Mucosa of rectum (tissue), 2 donors: ENCODE data around the gene TSACC.

Experiments
- H3K27ac ChIP-seq, 2 donors: one replicate each; pipeline ENCODE4 v1.7.0; 2013; ENCODE audit warnings: inconsistent platforms in 2 of 2, low read depth in 2 of 2, low read length in 2 of 2
- H3K27me3 ChIP-seq, 2 donors: one replicate each; pipeline ENCODE4 v1.7.0; 2013; ENCODE audit warnings: low read length in 2 of 2; ENCODE audit not compliant: control insufficient read depth in 2 of 2, insufficient read depth in 2 of 2
- H3K36me3 ChIP-seq, 2 donors: one replicate each; pipeline ENCODE4 v1.7.0; 2013; ENCODE audit warnings: low read length in 2 of 2; ENCODE audit not compliant: control insufficient read depth in 2 of 2, insufficient read depth in 2 of 2
- H3K4me1 ChIP-seq, 2 donors: one replicate each; pipeline ENCODE4 v1.7.0; 2013; ENCODE audit warnings: low read length in 2 of 2, mild to moderate bottlenecking in 1 of 2; ENCODE audit not compliant: control insufficient read depth in 2 of 2, insufficient read depth in 2 of 2
- H3K4me3 ChIP-seq, 2 donors: one replicate each; pipeline ENCODE4 v1.7.0; 2013; ENCODE audit warnings: low read length in 2 of 2
- H3K9ac ChIP-seq, 2 donors: one replicate each; pipeline ENCODE4 v1.7.0; 2013; ENCODE audit warnings: low read length in 2 of 2, low read depth in 1 of 2, mild to moderate bottlenecking in 1 of 2
- H3K9me3 ChIP-seq, 2 donors: one replicate each; pipeline ENCODE4 v1.7.0; 2013; ENCODE audit warnings: low read length in 2 of 2; ENCODE audit not compliant: control insufficient read depth in 2 of 2
- donor health status: healthy.
- donor health status: Normal muscosa, but diverticular disease.

TSACC gene

DNA sequence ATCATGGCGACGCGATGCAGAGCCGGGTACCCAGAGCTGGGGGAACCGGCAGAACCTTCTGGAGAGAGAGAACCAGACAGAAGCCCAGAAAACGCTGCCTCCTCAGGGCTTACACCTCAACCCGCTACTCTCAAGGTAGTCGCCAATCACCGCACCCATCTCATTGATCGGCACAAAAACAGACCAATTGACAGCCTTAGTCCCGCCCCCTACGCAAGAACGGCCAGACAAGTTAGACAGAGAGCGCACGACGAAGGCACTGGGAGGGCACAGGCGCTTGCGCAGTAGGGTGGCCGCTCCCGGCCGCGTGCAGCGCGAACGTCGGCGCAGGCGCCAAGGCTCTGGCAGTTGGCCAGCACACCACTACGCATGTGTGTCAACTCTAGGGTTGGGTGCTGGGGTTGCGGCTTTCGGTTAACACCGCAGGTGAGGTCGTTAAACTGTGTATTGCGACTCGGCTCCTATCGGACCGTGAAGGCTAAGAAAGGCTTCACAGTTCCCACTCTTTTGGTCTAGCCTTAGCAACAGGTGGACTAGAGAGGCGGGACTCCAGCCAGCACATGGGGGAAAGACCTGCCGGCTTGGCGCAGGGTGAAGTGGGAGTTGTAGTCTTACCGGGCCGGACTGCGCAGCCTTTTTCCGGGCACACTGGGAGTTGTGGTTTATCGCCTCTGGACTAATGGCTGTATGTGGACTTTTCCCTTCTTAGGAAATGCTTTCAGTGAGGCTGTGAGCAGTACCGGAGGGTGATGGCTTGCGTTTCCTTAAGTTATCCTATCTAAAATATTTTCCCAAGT lies at the start of gene TSACC, which contains the start of gene CCT3:
TSACC (plus strand) TSS at position 347 of the 797 bp plus-strand sequence. CDS start 1,232 bp downstream, outside the sequence.
CCT3 (minus strand) TSS at position 113 of the 797 bp plus-strand sequence; CDS start at position 5, 108 bp downstream.
- H3K36me3 ChIP-seq = peaks cover 18 to 19% of the 10 kb centered on the region in 2 donors
- H3K9me3 ChIP-seq = no peaks in the 10 kb centered on the region
- H3K4me3 ChIP-seq = peak within 1 kb of the TSS; percentile 97 to 99
- H3K9ac ChIP-seq = peak within 1 kb of the TSS; percentile 74 to 88
- H3K27me3 ChIP-seq = no peaks in the 10 kb centered on the region
- H3K4me1 ChIP-seq = peaks cover 9 to 13% of the 10 kb centered on the region in 2 donors
- peak within 1 kb of the TSS; percentile 79 to 86 for H3K27ac ChIP-seq

GRCh38 chr1:156289857-156290256 lies 48.5 kb upstream of the TSACC start:
- Histone ChIP-seq H3K9me3 (no peaks in the 10 kb centered on the region), H3K36me3 (peaks cover 6 to 9% of the 10 kb centered on the region in 2 donors), H3K9ac (no peak overlapping the region), H3K27me3 (no peaks in the 10 kb centered on the region), H3K4me3 (no peak overlapping the region), H3K27ac (no peak overlapping the region), H3K4me1 (peaks cover 3 to 10% of the 10 kb centered on the region in 2 donors)

DNA sequence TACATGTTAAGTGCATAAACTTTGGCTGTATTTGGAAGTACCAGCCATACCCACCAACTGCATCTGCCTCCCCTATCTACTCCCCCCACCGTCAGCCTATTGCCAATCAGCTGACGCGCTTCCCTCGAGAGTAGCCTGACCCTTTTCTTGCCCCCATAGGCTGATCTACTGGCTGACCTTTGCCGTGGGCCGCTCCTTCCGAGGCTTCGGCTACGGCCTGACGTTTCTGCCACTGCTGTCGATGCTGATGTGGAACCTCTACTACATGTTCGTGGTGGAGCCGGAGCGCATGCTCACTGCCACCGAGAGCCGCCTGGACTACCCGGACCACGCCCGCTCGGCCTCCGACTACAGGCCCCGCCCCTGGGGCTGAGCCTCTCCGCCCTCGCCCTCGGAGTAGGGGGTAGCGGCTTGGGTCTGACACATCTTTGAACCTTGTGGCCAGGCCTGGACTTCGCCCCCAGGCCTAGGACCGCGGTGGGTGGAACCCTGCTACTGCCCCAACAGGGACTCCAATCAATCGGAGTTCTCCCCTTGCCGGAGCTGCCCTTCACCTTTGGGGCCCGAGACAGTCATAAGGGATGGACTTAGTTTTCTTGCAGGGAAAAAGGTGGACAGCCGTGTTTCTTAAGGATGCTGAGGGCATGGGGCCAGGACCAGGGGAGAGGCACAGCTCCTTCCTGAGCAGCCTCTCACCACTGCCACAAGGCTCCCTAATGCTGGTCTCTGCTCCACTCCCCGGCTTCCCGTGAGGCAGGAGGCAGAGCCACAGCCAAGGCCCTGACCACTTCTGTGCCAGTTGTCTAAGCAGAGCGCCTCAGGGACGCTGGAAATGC lies 46.9 kb upstream of the TSACC start:
- H3K4me3 ChIP-seq = peak overlapping the region; percentile 51 to 82
- no peaks in the 10 kb centered on the region for H3K27me3 ChIP-seq
- peaks cover 6 to 9% of the 10 kb centered on the region in 2 donors for H3K36me3 ChIP-seq
- peak overlapping the region; percentile 57 to 81 for H3K9ac ChIP-seq
- H3K27ac ChIP-seq = peak overlapping the region; percentile 46 to 61
- peaks cover 14% of the 10 kb centered on the region in 2 donors for H3K4me1 ChIP-seq
- no peaks in the 10 kb centered on the region for H3K9me3 ChIP-seq

DNA sequence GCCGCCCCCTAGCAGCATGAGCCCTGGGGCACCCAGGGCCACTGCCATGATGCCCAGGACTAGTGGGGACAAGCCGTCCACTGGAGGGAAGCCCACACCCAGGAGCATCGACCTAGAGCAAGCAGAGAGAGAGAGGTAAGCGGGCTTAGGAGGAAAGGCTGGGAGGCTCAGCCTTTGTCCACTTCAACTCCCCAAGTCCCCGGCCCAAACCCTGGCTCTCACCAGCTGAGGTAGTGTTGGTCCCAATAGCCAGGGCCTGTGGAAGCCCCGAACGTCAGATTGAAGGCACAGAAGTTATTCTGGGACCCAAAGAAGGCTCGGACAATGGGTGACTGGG lies 45.3 kb upstream of the TSACC start:
- no peak overlapping the region for H3K27ac ChIP-seq
- H3K9me3 ChIP-seq = no peaks in the 10 kb centered on the region
- H3K9ac ChIP-seq = no peak overlapping the region
- H3K4me1 ChIP-seq = peaks cover 14% of the 10 kb centered on the region in 2 donors
- H3K27me3 ChIP-seq = no peaks in the 10 kb centered on the region
- peaks cover 6 to 9% of the 10 kb centered on the region in 2 donors for H3K36me3 ChIP-seq
- H3K4me3 ChIP-seq = no peak overlapping the region

- Histone ChIP-seq H3K9ac (no peak overlapping the region), H3K27me3 (no peaks in the 10 kb centered on the region), H3K36me3 (peaks cover under 1 to 9% of the 10 kb centered on the region in 2 donors), H3K4me1 (peaks cover 14% of the 10 kb centered on the region in 2 donors), H3K27ac (no peak overlapping the region), H3K4me3 (no peak overlapping the region), H3K9me3 (no peaks in the 10 kb centered on the region)
These were observed 44.4 kb upstream of the TSACC start for GRCh38 chr1:156293895-156294294.

- Histone ChIP-seq H3K4me3 (peak within 1 kb of the TSS; percentile 75 to 90), H3K27me3 (no peaks in the 10 kb centered on the region), H3K9me3 (no peaks in the 10 kb centered on the region), H3K36me3 (peaks cover 0 to 9% of the 10 kb centered on the region in 2 donors), H3K27ac (no peak within 1 kb of the TSS), H3K4me1 (peaks cover 14% of the 10 kb centered on the region in 2 donors), H3K9ac (peak within 1 kb of the TSS; percentile 81 to 88)
These were observed 42.9 kb upstream of the TSACC start, which contains the start of gene GLMP for GRCh38 chr1:156295391-156295947. Gene GLMP, minus strand, starts transcription at chr1:156295679. Its CDS starts 34 bp downstream, at chr1:156295645.

GRCh38 chr1:156298852-156299357 lies 39.4 kb upstream of the TSACC start, which contains the start of gene VHLL:
Gene VHLL, minus strand, starts transcription at chr1:156299307. Its CDS starts 118 bp downstream, at chr1:156299189.
- H3K4me3 ChIP-seq = no peak within 1 kb of the TSS
- peaks cover 10 to 14% of the 10 kb centered on the region in 2 donors for H3K4me1 ChIP-seq
- no peak within 1 kb of the TSS for H3K9ac ChIP-seq
- no peak within 1 kb of the TSS for H3K27ac ChIP-seq
- H3K9me3 ChIP-seq = no peaks in the 10 kb centered on the region
- H3K27me3 ChIP-seq = no peaks in the 10 kb centered on the region
- H3K36me3 ChIP-seq = no peaks in the 10 kb centered on the region

GRCh38 chr1:156303241-156303640 lies 35.1 kb upstream of the TSACC start:
- H3K4me1 ChIP-seq = no peaks in the 10 kb centered on the region
- no peak overlapping the region for H3K27ac ChIP-seq
- H3K4me3 ChIP-seq = no peak overlapping the region
- H3K9ac ChIP-seq = no peak overlapping the region
- no peaks in the 10 kb centered on the region for H3K27me3 ChIP-seq
- H3K36me3 ChIP-seq = peaks cover 7 to 9% of the 10 kb centered on the region in 2 donors
- H3K9me3 ChIP-seq = no peaks in the 10 kb centered on the region

- Histone ChIP-seq H3K4me3 (no peak overlapping the region), H3K9me3 (no peaks in the 10 kb centered on the region), H3K27ac (no peak overlapping the region), H3K4me1 (no peaks in the 10 kb centered on the region), H3K27me3 (no peaks in the 10 kb centered on the region), H3K9ac (no peak overlapping the region), H3K36me3 (peaks cover 17 to 24% of the 10 kb centered on the region in 2 donors)
These were observed 33.1 kb upstream of the TSACC start for GRCh38 chr1:156305215-156305614.
